ENCODE data around the gene TRAPPC2L.
A peak's percentile ranks its signal among the peaks of the same experiment; 100 is the strongest.

Gene TRAPPC2L

GRCh38 chr16:88856122-88856827, 652 bp upstream of the TRAPPC2L start:
- peak overlapping the region; percentile 62 for H3K4me3 ChIP-seq (ENCODE audit: low read depth, low read length)
- DNase-seq (ENCODE audit: low read depth, low spot score): no peak
- TF ChIP-seq CTCF (IDR thresholded peaks at IDR 0.05; ENCODE audit: low read depth, low read length): no peak
- in situ Hi-C loops (cut with HindIII; ENCODE audit: low sequenced_read_pairs): no loop called here

GRCh38 chr16:88857728-88858339, 907 bp downstream of the TRAPPC2L start:
- TF ChIP-seq CTCF (IDR thresholded peaks at IDR 0.05; ENCODE audit: low read depth, low read length): peak; percentile 87
- in situ Hi-C loops (cut with HindIII; ENCODE audit: low sequenced_read_pairs): no loop called here
- DNase-seq (ENCODE audit: low read depth, low spot score): peak; percentile 69
- peak overlapping the region; percentile 98 for H3K4me3 ChIP-seq (ENCODE audit: low read depth, low read length)

DNA sequence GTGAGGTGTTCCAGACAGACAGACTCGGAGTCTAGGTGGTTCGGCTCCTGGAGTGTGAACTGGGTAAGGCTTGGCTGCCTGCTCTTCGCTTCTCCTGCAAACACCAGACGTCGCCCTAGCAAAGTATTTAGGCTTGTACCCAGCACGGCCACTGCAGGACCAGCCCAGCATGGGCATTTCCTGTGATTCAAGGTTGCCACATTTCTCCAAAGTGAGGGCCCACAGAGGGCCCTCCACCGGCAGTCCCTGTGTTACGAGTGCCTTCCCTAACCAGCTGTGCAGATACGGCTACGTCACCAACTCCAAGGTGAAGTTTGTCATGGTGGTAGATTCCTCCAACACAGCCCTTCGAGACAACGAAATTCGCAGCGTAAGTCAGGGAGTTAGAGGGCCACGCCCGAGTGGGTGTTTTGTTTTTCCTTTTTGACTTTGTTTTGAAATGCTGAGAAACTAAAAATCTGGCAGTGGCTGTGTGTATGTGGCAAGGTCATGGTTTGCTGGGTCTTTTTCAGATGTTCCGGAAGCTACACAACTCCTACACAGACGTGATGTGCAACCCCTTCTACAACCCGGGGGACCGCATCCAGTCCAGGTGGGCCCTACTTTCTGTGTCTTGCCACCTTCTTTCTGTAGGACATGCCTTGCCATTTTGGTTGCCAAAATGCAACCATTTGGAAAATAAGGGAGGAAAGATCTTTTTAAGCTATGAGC, 2.6 kb downstream of the TRAPPC2L start:
- no peak for TF ChIP-seq CTCF (IDR thresholded peaks at IDR 0.05; ENCODE audit: low read depth, low read length)
- in situ Hi-C loops (cut with HindIII; ENCODE audit: low sequenced_read_pairs): no loop called here
- no peak overlapping the region for H3K4me3 ChIP-seq (ENCODE audit: low read depth, low read length)
- no peak for DNase-seq (ENCODE audit: low read depth, low spot score)

GRCh38 chr16:88861359-88861758, 4.4 kb downstream of the TRAPPC2L start:
- DNase-seq (ENCODE audit: low read depth, low spot score): no peak
- in situ Hi-C loops (cut with HindIII; ENCODE audit: low sequenced_read_pairs): no loop called here
- TF ChIP-seq CTCF (IDR thresholded peaks at IDR 0.05; ENCODE audit: low read depth, low read length): no peak
- H3K4me3 ChIP-seq (ENCODE audit: low read depth, low read length): no peak overlapping the region

DNA sequence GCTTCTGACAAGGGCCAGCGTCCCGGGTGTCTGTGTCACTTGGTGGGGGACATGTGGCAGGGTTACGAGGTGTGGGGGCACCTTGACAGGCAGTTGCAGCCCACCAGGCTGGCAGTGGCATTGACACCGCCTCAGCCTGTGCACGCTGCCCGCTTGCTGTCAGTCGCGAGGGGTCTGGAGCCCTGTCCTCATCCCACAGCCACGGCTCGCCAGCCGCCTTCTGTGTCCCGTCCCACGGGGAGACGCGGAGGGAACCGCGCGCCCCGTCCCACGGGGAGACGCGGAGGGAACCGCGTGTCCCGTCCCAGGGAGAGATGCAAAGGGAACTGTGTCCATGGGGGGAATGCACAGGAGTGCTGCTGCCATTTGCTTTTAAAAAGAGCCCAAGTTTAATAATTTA, 6.0 kb downstream of the TRAPPC2L start:
- in situ Hi-C loops (cut with HindIII; ENCODE audit: low sequenced_read_pairs): no loop called here
- no peak overlapping the region for H3K4me3 ChIP-seq (ENCODE audit: low read depth, low read length)
- no peak for DNase-seq (ENCODE audit: low read depth, low spot score)
- no peak for TF ChIP-seq CTCF (IDR thresholded peaks at IDR 0.05; ENCODE audit: low read depth, low read length)

DNA sequence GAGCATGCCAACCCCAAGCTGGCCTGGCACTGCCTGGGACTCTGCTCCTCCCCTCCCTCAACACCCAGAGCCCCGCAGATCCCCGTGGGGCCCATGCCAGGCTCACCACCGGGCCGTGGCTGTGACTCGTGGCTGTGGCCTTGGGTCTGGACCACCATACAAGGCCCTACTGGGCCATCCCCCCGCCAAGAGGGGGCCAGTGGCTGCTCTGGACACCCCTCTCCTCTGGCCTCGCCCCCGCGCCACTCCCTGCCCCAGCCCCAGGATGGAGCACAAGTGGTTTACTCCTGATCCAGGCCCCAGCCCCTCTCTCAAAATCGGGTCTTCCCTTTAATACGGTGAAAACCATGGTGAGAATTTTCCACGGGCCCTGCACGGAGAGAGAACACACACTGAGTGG, 6.5 kb downstream of the TRAPPC2L start:
- TF ChIP-seq CTCF (IDR thresholded peaks at IDR 0.05; ENCODE audit: low read depth, low read length): no peak
- in situ Hi-C loops (cut with HindIII; ENCODE audit: low sequenced_read_pairs): no loop called here
- no peak overlapping the region for H3K4me3 ChIP-seq (ENCODE audit: low read depth, low read length)

More for the DNA sequence above, 6.5 kb downstream of the TRAPPC2L start:
- no peak for DNase-seq (ENCODE audit: low read depth, low spot score)
